MM.1S (cell line): ENCODE results near the gene TMEFF2.

Experiments
- CTCF ChIP-seq: fragments of 300-600 bp; sonication (generic); IDR thresholded peaks from 2 replicates; pipeline ENCODE4 v1.5.1; 2016; ENCODE audit warnings: antibody characterized with exemption, low read length, mixed read lengths
- EZH2 ChIP-seq: fragments of 300-600 bp; sonication (generic); optimal IDR thresholded peaks from 2 replicates; pipeline ENCODE3; 2017; ENCODE audit warnings: low read depth, mild to moderate bottlenecking, antibody characterized with exemption, low read length, mixed read lengths
- EZH2phosphoT487 ChIP-seq: fragments of 300-600 bp; sonication (generic); IDR thresholded peaks from 2 replicates; pipeline ENCODE4 v1.6.1; 2018; ENCODE audit warnings: antibody characterized with exemption, low read length

GRCh38 chr2:192049362-192049761 is 145.4 kb downstream of the TMEFF2 start:
- no peak for TF ChIP-seq EZH2
- TF ChIP-seq CTCF, result no peak
- no peak for TF ChIP-seq EZH2phosphoT487
